IgD-negative memory B cell (primary cell): Measurements from ENCODE around the gene ATOSB. TPM values are rescaled to one million over a fixed set of nuclear protein-coding genes. Genes with fewer than 3 reads are reported as not detected.
A peak's percentile ranks its signal among the peaks of the same experiment; 100 is the strongest.

Experiments used
- H3K27ac Mint-ChIP-seq, 3 donors: one replicate each; pipeline ENCODE4 v1.8.0; 2020 to 2022; ENCODE audit warnings: mild to moderate bottlenecking in 3 of 3, mixed read lengths in 3 of 3, moderate library complexity in 1 of 3
- H3K27me3 Mint-ChIP-seq: one replicate; pipeline ENCODE4 v1.8.0; 2021; ENCODE audit warnings: mixed read lengths
- H3K36me3 Mint-ChIP-seq: one replicate; pipeline ENCODE4 v1.8.0; 2020; ENCODE audit warnings: mild to moderate bottlenecking, mixed read lengths
- H3K4me1 Mint-ChIP-seq, 3 donors: one replicate each; pipeline ENCODE4 v1.8.0; 2020 to 2022; ENCODE audit warnings: mixed read lengths in 3 of 3, mild to moderate bottlenecking in 1 of 3
- H3K4me3 Mint-ChIP-seq, 4 donors: one replicate each; pipeline ENCODE4 v1.8.0; 2020 to 2022; ENCODE audit warnings: mild to moderate bottlenecking in 4 of 4, mixed read lengths in 4 of 4, moderate library complexity in 3 of 4
- H3K9me3 Mint-ChIP-seq, 3 donors: one replicate each; pipeline ENCODE4 v1.8.0; 2020 to 2021; ENCODE audit warnings: mixed read lengths in 3 of 3, mild to moderate bottlenecking in 1 of 3
- polyA plus RNA-seq: library from polyadenylated mRNA; unstranded; fragments of 300-500 nt; fragmentation: Illumina TruSeq; gene quantifications from one replicate; pipeline ENCODE4 v1.2.3, GENCODE V29; 2021

The ATOSB gene
- polyA plus RNA-seq, 1 donor from 2014 or later, result 3.5 TPM

DNA sequence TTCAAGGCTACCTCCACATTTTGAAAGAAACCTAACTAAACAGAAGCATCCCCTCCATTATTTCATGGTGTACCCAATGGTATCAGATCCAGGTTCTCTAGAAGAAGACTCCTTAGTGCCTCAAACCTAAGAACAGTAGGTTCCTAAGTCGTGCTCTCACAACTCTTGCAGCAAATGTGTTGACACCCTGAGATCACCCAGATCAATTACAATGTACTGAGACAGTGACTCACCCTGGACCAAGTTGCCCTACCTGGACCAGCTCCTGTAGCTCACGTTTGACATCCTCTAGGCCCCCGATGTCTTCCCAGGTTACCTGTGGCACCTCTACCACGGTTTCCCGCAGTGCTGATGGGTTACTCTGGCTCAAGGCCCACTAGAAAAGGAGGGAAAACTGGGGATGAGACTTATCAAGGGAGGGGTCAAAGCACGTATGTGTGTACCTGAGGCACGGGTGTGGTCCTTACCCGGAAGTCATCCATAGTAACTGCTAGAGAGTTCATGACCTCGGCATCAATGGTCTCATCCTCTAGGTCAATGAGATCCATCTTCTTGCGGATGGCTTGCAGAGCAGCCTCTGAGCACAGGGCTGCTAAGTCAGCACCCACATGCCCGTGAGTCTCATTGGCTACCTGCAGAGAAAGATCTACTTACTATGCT lies 55.0 kb downstream of the ATOSB start:
- H3K4me3 Mint-ChIP-seq, result peak overlapping the region in 1 of 4 donors; percentile 15
- no peaks in the 10 kb centered on the region for H3K27me3 Mint-ChIP-seq
- no peak overlapping the region for H3K27ac Mint-ChIP-seq
- H3K4me1 Mint-ChIP-seq, result no peaks in the 10 kb centered on the region
- no peaks in the 10 kb centered on the region for H3K9me3 Mint-ChIP-seq
- peaks cover 10% of the 10 kb centered on the region for H3K36me3 Mint-ChIP-seq

DNA sequence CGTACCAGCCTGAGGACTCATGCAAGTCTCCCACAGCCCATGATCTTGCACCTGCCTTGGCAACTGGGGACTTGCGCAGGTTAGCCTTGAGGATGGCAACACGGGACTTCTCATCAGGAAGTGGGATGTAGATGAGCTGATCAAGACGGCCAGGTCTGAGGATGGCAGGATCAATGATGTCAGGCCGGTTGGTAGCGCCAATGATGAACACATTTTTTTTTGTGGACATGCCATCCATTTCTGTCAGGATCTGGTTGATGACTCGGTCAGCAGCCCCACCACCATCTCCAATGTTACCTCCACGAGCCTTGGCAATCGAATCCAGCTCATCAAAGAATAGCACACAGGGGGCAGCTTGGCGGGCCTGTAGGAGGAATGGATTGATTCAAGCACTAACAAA lies 56.2 kb downstream of the ATOSB start:
- Mint-ChIP-seq H3K9me3 (no peaks in the 10 kb centered on the region), H3K4me1 (no peaks in the 10 kb centered on the region), H3K4me3 (no peak overlapping the region), H3K27me3 (no peaks in the 10 kb centered on the region), H3K27ac (peak overlapping the region in 2 of 3 donors; percentile 26 to 70), H3K36me3 (peaks cover 12% of the 10 kb centered on the region)

DNA sequence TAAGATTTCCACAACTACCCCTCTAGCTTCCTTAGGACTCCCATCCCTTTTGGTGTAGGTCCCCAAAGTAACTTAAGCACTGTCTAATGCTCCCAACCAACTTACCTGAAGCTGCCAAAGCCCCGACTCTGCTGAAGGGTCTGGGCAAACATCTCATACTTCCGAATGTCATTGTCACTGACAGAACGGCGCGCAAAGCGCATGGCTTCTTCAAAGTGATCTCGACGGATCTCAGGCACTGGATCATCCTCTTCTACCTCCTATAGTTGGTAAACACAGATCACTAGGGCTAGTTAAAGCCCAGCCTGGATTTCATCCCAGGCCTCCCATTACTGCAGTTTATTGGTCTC lies 58.4 kb downstream of the ATOSB start:
- H3K4me1 Mint-ChIP-seq, result peaks cover 0 to 2% (median 0%) of the 10 kb centered on the region in 3 donors

DNA sequence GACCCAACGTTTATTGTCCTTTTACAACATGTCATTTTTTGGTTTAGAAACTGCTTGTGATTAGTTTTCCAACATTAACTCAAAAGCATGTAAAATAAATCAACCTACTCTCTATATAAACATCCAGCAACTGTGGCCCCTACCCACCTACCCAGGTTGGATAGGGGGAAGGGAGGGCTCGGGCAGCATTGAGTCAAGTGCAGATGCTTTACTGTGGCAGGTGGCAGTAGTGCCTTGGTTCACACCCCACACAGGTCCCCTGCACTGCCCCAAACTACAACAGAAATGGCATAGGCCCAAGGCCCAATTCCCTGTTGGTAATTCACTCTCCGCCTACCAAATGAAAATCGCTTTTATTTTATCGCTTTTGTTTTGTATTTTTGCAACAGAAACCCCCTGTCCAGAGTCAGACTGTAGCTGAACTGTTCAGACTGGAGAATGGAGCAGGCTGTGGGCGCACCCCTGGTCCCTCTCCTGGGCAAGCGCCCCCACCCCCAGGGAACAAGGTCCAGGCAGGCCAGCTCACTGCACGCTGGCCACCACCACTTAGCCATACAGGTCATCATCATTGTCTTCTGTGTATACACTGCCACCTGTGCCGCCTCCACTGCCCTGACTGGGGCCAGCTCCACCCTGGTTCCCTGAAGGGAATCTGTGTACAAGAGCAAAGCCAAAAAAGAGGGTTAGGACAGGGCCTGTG lies 58.9 kb downstream of the ATOSB start:
- no peaks in the 10 kb centered on the region for H3K27me3 Mint-ChIP-seq
- no peaks in the 10 kb centered on the region for H3K9me3 Mint-ChIP-seq
- H3K4me3 Mint-ChIP-seq, result peak overlapping the region in 1 of 4 donors; percentile 31
- H3K27ac Mint-ChIP-seq, result peak overlapping the region in 2 of 3 donors; percentile 4 to 74
- H3K36me3 Mint-ChIP-seq, result peaks cover 14% of the 10 kb centered on the region
- peaks cover 0 to 2% (median 0%) of the 10 kb centered on the region in 3 donors for H3K4me1 Mint-ChIP-seq

More for the DNA sequence above, 58.4 kb downstream of the ATOSB start:
- H3K4me3 Mint-ChIP-seq, result no peak overlapping the region
- no peaks in the 10 kb centered on the region for H3K9me3 Mint-ChIP-seq
- no peaks in the 10 kb centered on the region for H3K27me3 Mint-ChIP-seq
- peaks cover 14% of the 10 kb centered on the region for H3K36me3 Mint-ChIP-seq
- H3K27ac Mint-ChIP-seq, result peak overlapping the region in 2 of 3 donors; percentile 4 to 74

DNA sequence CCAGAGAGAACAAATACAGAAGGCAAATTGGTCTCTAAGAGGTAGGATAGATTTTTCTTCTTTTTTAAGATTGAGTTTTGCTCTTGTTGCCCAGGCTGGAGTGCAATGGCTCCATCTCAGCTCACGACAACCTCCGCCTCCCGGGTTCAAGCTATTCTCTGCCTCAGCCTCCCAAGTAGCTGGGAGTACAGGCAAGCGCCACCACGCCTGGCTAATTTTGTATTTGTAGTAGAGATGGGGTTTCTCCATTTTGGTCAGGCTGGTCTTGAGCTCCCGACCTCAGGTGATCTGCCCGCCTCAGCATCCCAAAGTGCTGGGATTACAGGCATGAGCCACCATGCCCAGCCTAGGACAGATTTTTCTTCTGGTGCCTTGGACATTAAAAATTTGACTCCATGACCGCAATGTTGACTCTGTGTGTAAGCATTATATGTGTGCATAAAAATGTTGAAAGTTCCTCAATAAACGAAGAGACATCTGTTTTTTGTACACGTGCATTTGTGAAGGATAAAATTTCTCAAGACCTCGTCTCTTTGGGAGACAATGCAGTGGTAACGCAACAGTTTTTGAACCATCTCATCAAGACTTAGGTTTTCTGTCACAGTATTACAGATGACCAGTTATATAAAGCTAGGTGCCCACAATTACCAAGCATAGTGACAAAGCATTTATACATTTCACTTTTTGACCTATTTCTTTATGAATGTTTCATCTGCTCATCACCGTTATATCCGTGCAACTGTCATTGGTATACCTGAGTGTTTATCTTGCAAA lies 60.6 kb downstream of the ATOSB start:
- peaks cover 4 to 5% (median 5%) of the 10 kb centered on the region in 3 donors for H3K4me1 Mint-ChIP-seq
- no peaks in the 10 kb centered on the region for H3K27me3 Mint-ChIP-seq
- no peaks in the 10 kb centered on the region for H3K9me3 Mint-ChIP-seq
- H3K27ac Mint-ChIP-seq, result peak overlapping the region in 1 of 3 donors; percentile 40
- H3K36me3 Mint-ChIP-seq, result peaks cover 15% of the 10 kb centered on the region
- H3K4me3 Mint-ChIP-seq, result no peak overlapping the region

DNA sequence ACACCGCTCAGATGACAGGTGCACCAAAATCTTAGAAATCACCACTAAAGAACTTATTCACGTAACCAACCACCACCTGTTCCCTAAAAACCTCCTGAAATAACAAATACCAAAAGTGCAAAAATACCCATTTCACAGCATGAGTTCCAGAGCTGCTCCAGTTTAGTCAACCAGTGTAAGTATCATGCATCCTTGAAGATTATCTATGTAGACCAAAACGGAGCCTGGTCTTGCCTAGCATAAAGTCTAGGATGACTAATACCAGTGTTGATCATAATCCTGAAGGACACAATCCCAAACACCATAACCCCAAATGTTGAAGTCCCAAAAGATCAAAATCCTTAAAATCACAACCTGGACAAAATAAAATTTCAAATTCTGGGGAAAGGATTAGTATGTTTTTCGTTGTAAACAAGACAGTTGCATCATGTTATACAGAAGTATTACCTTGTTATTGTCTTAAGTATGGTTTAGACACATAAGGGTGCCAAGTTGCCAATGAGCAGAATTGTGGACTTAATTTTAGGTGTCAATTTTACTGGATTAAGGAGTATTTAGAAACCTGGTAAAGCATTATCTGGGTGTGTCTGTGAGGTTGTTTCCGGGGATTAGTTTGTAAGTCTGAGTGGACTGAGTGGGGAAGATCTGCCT lies 61.4 kb downstream of the ATOSB start:
- Mint-ChIP-seq H3K27ac (peak overlapping the region in 1 of 3 donors; percentile 40), H3K4me1 (peaks cover 4 to 5% (median 5%) of the 10 kb centered on the region in 3 donors), H3K27me3 (no peaks in the 10 kb centered on the region)

More for the DNA sequence above, 61.4 kb downstream of the ATOSB start:
- Mint-ChIP-seq H3K36me3 (peaks cover 13% of the 10 kb centered on the region), H3K4me3 (no peak overlapping the region), H3K9me3 (no peaks in the 10 kb centered on the region)

Other genes starting within 250 kb of the ATOSB start
- gene PHF24, start 157.6 kb downstream of the ATOSB start, polyA plus RNA-seq, result 0.06 TPM
- 0.75 TPM for gene DNAJB5, start 126.1 kb downstream of the ATOSB start, polyA plus RNA-seq
- 200 TPM for gene VCP, start 43.2 kb downstream of the ATOSB start, polyA plus RNA-seq
- 15.9 TPM for gene FANCG, start 35.9 kb downstream of the ATOSB start, polyA plus RNA-seq
- gene PIGO, start 19.3 kb downstream of the ATOSB start, polyA plus RNA-seq, result 23.9 TPM
- 89.9 TPM for gene STOML2, start 12.7 kb downstream of the ATOSB start, polyA plus RNA-seq
- not detected for gene UNC13B, start 46.1 kb upstream of the ATOSB start, polyA plus RNA-seq